Keratinocyte (primary cell): Measurements from ENCODE around the gene MOCS3. TPM values are rescaled to one million over a fixed set of nuclear protein-coding genes. Genes with fewer than 3 reads are reported as not detected.

Experiments
- DNase-seq: peaks from one replicate; pipeline ENCODE4 v3.0.0-alpha.2; 2011; ENCODE audit warnings: low read depth, missing footprints, low spot score
- FAIRE-seq: peaks from 2 replicates; lab custom pipeline; 2011; peaks lifted over from hg19 to GRCh38; lab: Jason Lieb, UNC
- H2AFZ ChIP-seq: 2 replicates; pipeline ENCODE4 v1.6.0; 2012; ENCODE audit warnings: low read length, control low read depth, inconsistent platforms; ENCODE audit not compliant: control insufficient read depth
- H3K27ac ChIP-seq: 2 replicates; pipeline ENCODE4 v1.5.1; 2011; ENCODE audit warnings: low read length; ENCODE audit not compliant: control insufficient read depth, insufficient read depth
- H3K27me3 ChIP-seq: 3 replicates; pipeline ENCODE4 v1.6.0; 2011; ENCODE audit warnings: low read length; ENCODE audit not compliant: control insufficient read depth, insufficient read depth; ENCODE audit errors: extremely low read depth
- H3K36me3 ChIP-seq, 2 experiments: 2 replicates in 1 of 2; 3 replicates in 1 of 2; pipeline ENCODE4 v1.5.1; 2011; ENCODE audit warnings: low read length in 2 of 2, mild to moderate bottlenecking in 1 of 2; ENCODE audit not compliant: control insufficient read depth in 2 of 2, insufficient read depth in 2 of 2; ENCODE audit errors: extremely low read depth in 1 of 2
- H3K4me1 ChIP-seq: 3 replicates; pipeline ENCODE4 v1.5.1; 2011; ENCODE audit warnings: low read length; ENCODE audit not compliant: control insufficient read depth, insufficient read depth; ENCODE audit errors: extremely low read depth
- H3K4me2 ChIP-seq: 3 replicates; pipeline ENCODE4 v1.6.0; 2011; ENCODE audit warnings: low read depth, low read length; ENCODE audit not compliant: control insufficient read depth, insufficient read depth; ENCODE audit errors: extremely low read depth
- H3K4me3 ChIP-seq, 3 experiments: fragments of 200-600 bp in 1 of 3; sonication (generic) in 1 of 3; 2 replicates in 2 of 3; 3 replicates in 1 of 3; pipeline ENCODE4 v1.5.1; 2011 to 2016; ENCODE audit warnings: low read length in 3 of 3, mild to moderate bottlenecking in 3 of 3, control low read depth in 2 of 3, inconsistent platforms in 1 of 3, low read depth in 1 of 3, mixed read lengths in 1 of 3, mixed run types in 1 of 3, moderate library complexity in 1 of 3; ENCODE audit not compliant: control insufficient read depth in 2 of 3, insufficient read depth in 2 of 3; ENCODE audit errors: extremely low read depth in 1 of 3
- H3K79me2 ChIP-seq: 2 replicates; pipeline ENCODE4 v1.6.0; 2012; ENCODE audit warnings: low read length; ENCODE audit not compliant: control insufficient read depth, insufficient read depth
- H3K9ac ChIP-seq: 3 replicates; pipeline ENCODE4 v1.6.0; 2011; ENCODE audit warnings: low read length; ENCODE audit not compliant: control insufficient read depth, insufficient read depth; ENCODE audit errors: extremely low read depth
- H3K9me1 ChIP-seq: 3 replicates; pipeline ENCODE4 v1.6.0; 2011; ENCODE audit warnings: low read length; ENCODE audit not compliant: control insufficient read depth, insufficient read depth; ENCODE audit errors: extremely low read depth
- H3K9me3 ChIP-seq: 2 replicates; pipeline ENCODE4 v1.5.1; 2012; ENCODE audit warnings: low read depth, low read length; ENCODE audit not compliant: control insufficient read depth
- H4K20me1 ChIP-seq: 3 replicates; pipeline ENCODE4 v1.6.0; 2011; ENCODE audit warnings: low read length; ENCODE audit not compliant: control insufficient read depth, insufficient read depth; ENCODE audit errors: extremely low read depth
- EZH2 ChIP-seq: IDR thresholded peaks from one replicate; pipeline ENCODE4 v1.6.1; 2012; ENCODE audit warnings: inconsistent platforms, mild to moderate bottlenecking, low read length, moderate library complexity
- dilution Hi-C: fragments of 300-500 bp; cut with MboI; formaldehyde crosslinking; loops from one replicate; pipeline ENCODE4 v1.7.0; 2020; ENCODE audit warnings: low sequenced_read_pairs; ENCODE audit not compliant: extremely low pct_ligation_motif_present
- polyA plus RNA-seq, 5 experiments: library from polyadenylated mRNA; depleted of rRNA in 3 of 5; stranded (reverse) in 3 of 5; stranded (forward) in 1 of 5; unstranded in 1 of 5; fragments of >200 nt; gene quantifications; 1 replicate in 1 of 5; 2 replicates in 3 of 5; 3 replicates in 1 of 5; pipeline versions ENCODE4 v1.2.1 to v1.2.3, GENCODE V29; 2011 to 2012; ENCODE audit warnings: missing spikeins in 2 of 5, low read depth in 1 of 5, low replicate concordance in 1 of 5
- TF ChIP-seq, protein P1 (sequence below), 3 experiments: IDR thresholded peaks in 1 of 3; conservative IDR thresholded peaks in 1 of 3; optimal IDR thresholded peaks in 1 of 3; 2 replicates in 2 of 3; 3 replicates in 1 of 3; pipeline versions ENCODE3 to v1.5.1; 2011; ENCODE audit warnings: low read length in 3 of 3, mild to moderate bottlenecking in 3 of 3, moderate library complexity in 2 of 3, control low read depth in 1 of 3, inconsistent platforms in 1 of 3; ENCODE audit not compliant: insufficient read depth in 2 of 3; ENCODE audit errors: extremely low read depth in 1 of 3

MOCS3 gene
- polyA plus RNA-seq, 1 donor (not counting 4 experiments of a cell fraction or from before 2014, with no cell fraction given) = 4.0 TPM

DNA sequence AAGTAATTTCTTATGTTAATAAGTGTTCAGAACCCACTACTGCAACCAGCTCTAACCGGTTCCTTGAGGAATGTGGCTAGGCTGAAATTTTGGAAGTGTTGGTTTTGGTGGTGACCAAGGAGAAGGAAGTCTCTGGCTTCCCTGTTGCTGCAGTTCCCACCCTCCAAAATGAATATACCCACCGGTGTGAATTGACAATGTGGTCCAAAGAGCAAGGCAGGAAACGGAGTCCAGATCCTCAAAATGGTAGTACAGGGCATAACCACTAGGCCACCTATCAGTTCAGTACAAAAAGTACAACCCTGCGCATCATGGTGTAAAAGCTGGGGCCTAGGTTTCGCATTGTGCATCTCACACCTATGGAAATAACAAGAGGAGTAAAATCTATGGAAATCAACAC is 30.1 kb upstream of the MOCS3 start:
- Histone ChIP-seq H3K27me3 (no peaks in the 10 kb centered on the region), H3K79me2 (peaks cover 70% of the 10 kb centered on the region), H3K9ac (no peak overlapping the region), H3K4me1 (peaks cover 21% of the 10 kb centered on the region), H3K4me2 (peak overlapping the region; percentile 99), H3K9me1 (no peaks in the 10 kb centered on the region), H4K20me1 (no peaks in the 10 kb centered on the region), H2AFZ (no peak overlapping the region), H3K9me3 (no peaks in the 10 kb centered on the region), H3K27ac (no peak overlapping the region), H3K4me3 (peak overlapping the region; percentile 86 to 92 (median 87)), H3K36me3 (peaks cover 14 to 26% of the 10 kb centered on the region in 2 experiments)
- TF ChIP-seq EZH2 = no peak
- TF ChIP-seq, protein P1, sequence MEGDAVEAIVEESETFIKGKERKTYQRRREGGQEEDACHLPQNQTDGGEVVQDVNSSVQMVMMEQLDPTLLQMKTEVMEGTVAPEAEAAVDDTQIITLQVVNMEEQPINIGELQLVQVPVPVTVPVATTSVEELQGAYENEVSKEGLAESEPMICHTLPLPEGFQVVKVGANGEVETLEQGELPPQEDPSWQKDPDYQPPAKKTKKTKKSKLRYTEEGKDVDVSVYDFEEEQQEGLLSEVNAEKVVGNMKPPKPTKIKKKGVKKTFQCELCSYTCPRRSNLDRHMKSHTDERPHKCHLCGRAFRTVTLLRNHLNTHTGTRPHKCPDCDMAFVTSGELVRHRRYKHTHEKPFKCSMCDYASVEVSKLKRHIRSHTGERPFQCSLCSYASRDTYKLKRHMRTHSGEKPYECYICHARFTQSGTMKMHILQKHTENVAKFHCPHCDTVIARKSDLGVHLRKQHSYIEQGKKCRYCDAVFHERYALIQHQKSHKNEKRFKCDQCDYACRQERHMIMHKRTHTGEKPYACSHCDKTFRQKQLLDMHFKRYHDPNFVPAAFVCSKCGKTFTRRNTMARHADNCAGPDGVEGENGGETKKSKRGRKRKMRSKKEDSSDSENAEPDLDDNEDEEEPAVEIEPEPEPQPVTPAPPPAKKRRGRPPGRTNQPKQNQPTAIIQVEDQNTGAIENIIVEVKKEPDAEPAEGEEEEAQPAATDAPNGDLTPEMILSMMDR (optimal IDR thresholded peaks at IDR 0.05 in 1 of 3, IDR thresholded peaks at IDR 0.05 in 1 of 3, conservative IDR thresholded peaks at IDR 0.05 in 1 of 3; ENCODE audit: extremely low read depth in 1 of 3, insufficient read depth in 2 of 3, low read length in 3 of 3) = peak in 1 of 3 experiments; percentile 17
- FAIRE-seq (no peak), DNase-seq (no peak)
- dilution Hi-C loops = no loop called here

DNA sequence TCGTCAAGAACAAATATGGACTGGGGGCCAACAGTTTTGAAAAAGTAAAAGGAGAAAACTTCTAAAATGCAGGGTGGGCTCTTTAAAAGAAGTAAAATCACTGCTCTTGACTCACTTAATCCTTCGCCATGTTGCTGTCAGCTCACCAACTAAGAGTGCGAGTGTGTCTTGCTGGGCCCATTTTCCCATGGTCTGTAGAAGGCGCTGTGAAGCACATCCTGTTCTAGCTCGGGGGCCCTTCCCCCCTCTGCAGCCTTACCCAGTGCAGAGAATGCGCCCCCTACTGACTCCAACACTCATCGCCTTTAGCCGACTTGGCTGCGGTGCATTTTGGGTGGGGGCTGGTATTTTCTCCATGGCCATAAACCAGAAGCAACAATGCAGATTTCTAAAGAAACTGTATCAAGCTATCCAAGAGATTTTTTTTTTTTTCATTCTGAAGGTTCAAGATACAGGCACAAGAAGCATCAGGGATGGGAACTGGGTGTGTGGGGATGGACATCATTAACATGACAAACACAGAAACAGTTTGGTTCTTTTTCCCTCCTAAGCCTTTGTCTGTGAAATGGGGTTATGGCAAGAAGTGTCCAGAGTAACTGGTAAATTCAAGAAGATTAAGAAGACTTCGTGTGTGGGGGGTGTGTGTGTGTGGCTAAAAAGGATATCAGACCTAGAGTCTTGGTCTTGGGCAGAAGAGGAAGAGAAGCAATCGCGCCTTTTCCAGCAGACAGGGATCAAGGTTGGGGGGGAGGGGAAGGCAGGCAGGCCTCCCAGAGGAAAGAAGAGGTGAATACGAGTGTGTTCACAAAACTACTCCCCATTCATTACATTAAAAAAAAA is 29.1 kb upstream of the MOCS3 start:
- no peak for TF ChIP-seq EZH2
- TF ChIP-seq, protein P1 (optimal IDR thresholded peaks at IDR 0.05 in 1 of 3, IDR thresholded peaks at IDR 0.05 in 1 of 3, conservative IDR thresholded peaks at IDR 0.05 in 1 of 3; ENCODE audit: extremely low read depth in 1 of 3, insufficient read depth in 2 of 3, low read length in 3 of 3) = peak; percentile 100
- Histone ChIP-seq H3K9me3 (no peaks in the 10 kb centered on the region), H3K36me3 (peaks cover 15 to 25% of the 10 kb centered on the region in 2 experiments), H3K4me1 (peaks cover 21% of the 10 kb centered on the region), H3K9ac (peak overlapping the region; percentile 87), H3K9me1 (no peaks in the 10 kb centered on the region), H3K27ac (peak overlapping the region; percentile 88), H2AFZ (no peak overlapping the region), H3K27me3 (no peaks in the 10 kb centered on the region), H3K4me2 (peak overlapping the region; percentile 99), H4K20me1 (no peaks in the 10 kb centered on the region), H3K4me3 (peak overlapping the region; percentile 86 to 92 (median 87)), H3K79me2 (peaks cover 59% of the 10 kb centered on the region)
- dilution Hi-C loops = no loop called here
- peak; percentile 60 for FAIRE-seq
- DNase-seq = peak; percentile 91
